Activated naive CD4-positive, alpha-beta T cell treated with anti-CD3 and anti-CD28 coated beads, Interleukin-2, amount 50 U/mL, for 72 hours (primary cell): ENCODE measurements around the gene FCMR. TPM values are rescaled to one million over a fixed set of nuclear protein-coding genes. Genes with fewer than 3 reads are reported as not detected.
A peak's percentile ranks its signal among the peaks of the same experiment; 100 is the strongest.

Experiments
- ATAC-seq, 2 donors: fragments of 150-1000 bp; cut with Tn5 transposase; 2 replicates each; pipeline ENCODE4 v1.10.0; 2021; ENCODE audit warnings: mild to moderate bottlenecking in 2 of 2, moderate library complexity in 2 of 2
- DNase-seq, 2 donors: peaks; one replicate each; pipeline ENCODE4 v3.0.0; 2021 to 2022; ENCODE audit warnings: low spot score in 2 of 2
- H3K27ac Mint-ChIP-seq, 2 donors: one replicate each; pipeline ENCODE4 v1.8.0; 2022; ENCODE audit warnings: mild to moderate bottlenecking in 2 of 2, mixed read lengths in 2 of 2
- H3K36me3 Mint-ChIP-seq, 2 donors: one replicate each; pipeline ENCODE4 v1.8.0; 2022; ENCODE audit warnings: mixed read lengths in 2 of 2
- H3K9me3 Mint-ChIP-seq, 2 donors: one replicate each; pipeline ENCODE4 v1.8.0; 2022; ENCODE audit warnings: mixed read lengths in 2 of 2
- total RNA-seq, 2 donors: library from RNA; stranded (reverse); gene quantifications; one replicate each; pipeline ENCODE4 v1.2.3, GENCODE V29; 2022

The FCMR gene
- total RNA-seq, 2 donors from 2014 or later: 31.4 to 37.3 TPM

DNA sequence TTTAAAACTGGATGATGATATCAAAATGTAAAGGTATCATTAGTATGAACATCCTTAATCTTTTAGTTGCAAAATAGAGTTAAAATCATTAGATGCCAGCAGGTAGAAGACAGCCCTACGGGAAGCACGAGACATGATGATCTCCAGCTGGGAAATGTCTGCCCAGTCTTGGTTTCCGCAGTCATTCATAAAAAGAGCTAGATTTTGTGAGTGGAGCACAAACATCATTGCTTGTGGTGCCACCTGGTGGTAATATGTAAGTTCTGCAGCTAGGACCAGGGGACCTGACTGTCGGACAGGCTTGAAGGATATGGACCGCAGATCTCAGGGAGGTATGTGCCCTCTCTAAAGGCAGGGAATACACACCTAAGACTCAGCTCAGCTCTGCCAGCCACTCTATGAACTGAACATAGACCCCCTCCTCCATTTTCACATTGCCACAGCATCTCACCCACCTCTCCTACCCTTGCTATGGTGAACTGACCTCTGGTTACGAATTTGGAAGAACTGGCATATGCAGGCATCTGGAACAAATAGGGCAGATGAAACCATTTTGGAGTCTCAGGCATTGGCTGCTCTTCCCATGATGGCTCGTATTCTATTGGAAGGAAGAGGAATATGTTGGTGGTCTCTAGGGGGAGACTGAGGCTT is 9.2 kb downstream of the FCMR start:
- DNase-seq (peak in 1 of 2 donors; percentile 71), ATAC-seq (peak; percentile 36 to 52)
- Mint-ChIP-seq H3K36me3 (peaks cover 24 to 28% of the 10 kb centered on the region in 2 donors), H3K27ac (no peak overlapping the region), H3K9me3 (no peaks in the 10 kb centered on the region)

DNA sequence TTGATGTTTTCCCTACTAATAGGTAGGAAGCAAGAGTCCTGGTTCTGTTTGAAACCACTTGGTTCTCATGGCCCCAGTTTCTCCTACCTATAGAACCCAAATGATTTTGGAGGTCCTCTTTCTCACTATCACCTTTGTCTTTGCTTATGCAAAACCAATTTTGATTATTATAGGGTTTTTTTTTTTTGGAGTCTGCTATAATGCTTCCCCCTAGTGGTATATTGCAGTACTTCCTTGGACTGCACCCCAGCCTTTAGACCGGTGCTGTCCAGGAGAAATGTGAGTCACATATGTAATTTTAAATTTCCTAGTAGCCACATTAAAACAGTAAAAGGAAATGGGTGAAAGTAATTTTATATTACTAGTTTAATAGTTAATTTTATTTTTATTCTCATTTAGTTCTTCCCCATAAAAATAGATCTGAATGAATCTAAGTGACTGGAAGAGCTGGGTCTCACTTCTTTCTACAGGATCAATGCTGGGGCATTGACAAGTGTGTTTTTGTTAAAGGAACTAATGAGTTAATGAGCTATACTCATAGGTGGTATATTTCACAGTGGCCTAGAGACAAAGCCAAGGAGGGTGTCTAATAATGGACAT is 10.6 kb downstream of the FCMR start:
- peak; percentile 35 to 43 for ATAC-seq
- Mint-ChIP-seq H3K9me3 (no peaks in the 10 kb centered on the region), H3K27ac (no peak overlapping the region), H3K36me3 (peaks cover 19 to 29% of the 10 kb centered on the region in 2 donors)
- no peak for DNase-seq

DNA sequence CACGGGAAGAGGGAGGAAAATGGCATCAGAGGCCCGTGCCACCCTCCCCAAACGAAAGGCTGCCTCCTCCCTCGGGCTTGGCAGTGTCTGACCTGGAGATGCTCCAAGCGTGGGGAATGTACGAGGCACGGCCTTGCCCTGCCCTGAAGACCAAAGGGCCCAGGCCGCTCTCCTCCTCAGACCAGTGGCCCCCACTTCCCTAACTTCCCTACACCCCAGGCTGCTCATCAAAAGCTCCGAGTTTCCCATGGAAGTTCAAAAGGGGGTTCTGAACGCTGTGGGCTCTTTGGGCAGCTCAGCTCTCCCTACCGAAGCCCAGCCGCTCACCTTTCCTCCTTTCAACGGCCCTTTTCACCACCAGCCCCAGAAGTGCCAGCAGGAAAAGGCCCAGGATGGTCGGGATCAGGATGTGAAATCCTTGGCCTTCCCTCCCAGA is 11.8 kb downstream of the FCMR start:
- no peak overlapping the region for H3K27ac Mint-ChIP-seq
- peaks cover 24 to 27% of the 10 kb centered on the region in 2 donors for H3K36me3 Mint-ChIP-seq
- H3K9me3 Mint-ChIP-seq: peaks cover 0 to 2% of the 10 kb centered on the region in 2 donors
- no peak for ATAC-seq
- no peak for DNase-seq

DNA sequence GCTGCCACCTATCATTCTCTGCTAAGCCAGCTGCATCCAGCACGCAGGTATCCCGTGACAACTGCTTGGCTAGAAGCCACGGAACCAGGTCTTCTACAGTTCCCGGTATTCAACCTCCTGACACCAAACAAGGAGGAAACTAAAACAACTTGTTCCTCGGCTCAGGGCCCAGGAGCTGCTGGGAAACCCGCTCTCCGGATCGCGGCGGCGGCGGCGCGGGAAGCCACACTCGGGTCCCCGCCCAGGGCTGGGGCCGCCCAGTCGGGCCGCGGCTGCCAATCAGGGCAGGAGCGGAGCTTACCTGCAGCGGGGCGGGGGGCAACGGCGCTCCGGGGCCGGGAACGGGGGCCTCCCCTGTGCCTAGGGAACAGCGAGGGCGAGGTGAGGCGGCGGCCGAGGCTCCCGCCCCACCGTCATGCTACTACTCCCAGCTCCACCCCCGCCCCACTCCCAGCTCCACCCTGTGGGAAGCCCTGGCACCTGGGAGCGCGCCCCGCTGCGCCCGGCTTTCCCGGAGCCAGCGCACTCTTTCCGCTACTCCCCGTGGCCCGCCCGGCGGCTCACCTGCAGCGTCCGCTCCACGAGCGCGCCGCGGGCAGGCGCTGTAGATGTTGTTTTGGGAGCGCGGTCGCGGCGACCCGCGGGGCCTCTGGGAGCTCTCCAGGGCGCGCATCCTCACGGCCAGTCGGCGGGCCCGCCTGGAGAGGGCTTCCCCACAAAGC is 12.4 kb downstream of the FCMR start:
- ATAC-seq (peak; percentile 17 to 38), DNase-seq (peak; percentile 47 to 65)
- peaks cover 30 to 33% of the 10 kb centered on the region in 2 donors for H3K36me3 Mint-ChIP-seq
- H3K9me3 Mint-ChIP-seq: peaks cover 0 to 7% of the 10 kb centered on the region in 2 donors
- H3K27ac Mint-ChIP-seq: peak overlapping the region in 1 of 2 donors; percentile 76

DNA sequence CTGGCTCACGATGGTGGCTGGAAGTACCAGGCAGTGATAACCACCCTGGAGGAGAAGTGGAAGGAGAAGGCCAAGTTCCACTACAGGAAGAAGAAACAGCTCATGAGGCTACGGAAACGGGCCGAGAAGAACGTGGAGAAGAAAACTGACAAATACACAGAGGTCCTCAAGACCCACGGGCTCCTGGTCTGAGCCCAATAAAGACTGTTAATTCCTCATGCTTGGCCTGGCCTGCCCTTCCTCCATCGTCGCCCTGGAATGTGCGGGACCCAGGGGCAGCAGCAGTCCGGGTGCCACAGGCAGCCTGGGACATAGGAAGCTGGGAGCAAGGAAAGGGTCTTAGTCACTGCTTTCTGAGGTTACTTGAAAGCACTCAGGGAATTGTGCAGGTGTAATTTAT is 13.7 kb downstream of the FCMR start:
- Mint-ChIP-seq H3K27ac (peak overlapping the region; percentile 6), H3K9me3 (peaks cover 0 to 7% of the 10 kb centered on the region in 2 donors), H3K36me3 (peaks cover 37 to 46% of the 10 kb centered on the region in 2 donors)
- no peak for DNase-seq
- no peak for ATAC-seq

DNA sequence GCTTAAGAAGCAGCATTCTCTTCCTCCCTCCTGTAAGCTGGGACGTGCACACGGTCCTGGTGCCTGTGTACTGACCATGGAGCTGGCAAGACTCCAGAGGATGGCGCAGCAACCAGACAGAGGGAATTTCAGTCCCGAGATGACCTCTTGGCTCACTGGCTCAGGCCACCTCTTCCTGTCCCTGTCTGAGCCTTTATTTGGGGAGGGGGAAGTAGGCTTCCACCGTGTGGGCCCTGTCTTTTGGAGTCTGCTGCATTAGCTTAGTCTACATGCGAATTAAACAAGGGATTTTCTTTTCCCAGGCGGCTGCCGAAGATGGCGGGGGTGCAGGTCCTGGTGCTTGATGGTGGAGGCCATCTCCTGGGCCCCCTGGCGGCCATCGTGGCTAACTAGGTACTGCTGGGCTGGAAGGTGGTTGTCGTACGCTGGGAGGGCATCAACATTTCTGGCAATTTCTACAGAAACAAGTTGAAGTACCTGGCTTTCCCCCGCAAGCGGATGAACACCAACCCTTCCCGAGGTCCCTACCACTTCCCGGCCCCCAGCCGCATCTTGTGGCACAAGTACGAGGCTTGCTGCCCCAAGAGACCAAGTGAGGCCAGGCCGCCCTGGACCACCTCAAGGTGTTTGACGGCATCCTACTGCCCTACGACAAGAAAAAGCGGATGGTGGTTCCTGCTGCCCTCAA is 14.3 kb downstream of the FCMR start:
- ATAC-seq (no peak), DNase-seq (no peak)
- Mint-ChIP-seq H3K36me3 (peaks cover 41 to 52% of the 10 kb centered on the region in 2 donors), H3K9me3 (peaks cover 0 to 7% of the 10 kb centered on the region in 2 donors), H3K27ac (peak overlapping the region in 1 of 2 donors; percentile 6)

DNA sequence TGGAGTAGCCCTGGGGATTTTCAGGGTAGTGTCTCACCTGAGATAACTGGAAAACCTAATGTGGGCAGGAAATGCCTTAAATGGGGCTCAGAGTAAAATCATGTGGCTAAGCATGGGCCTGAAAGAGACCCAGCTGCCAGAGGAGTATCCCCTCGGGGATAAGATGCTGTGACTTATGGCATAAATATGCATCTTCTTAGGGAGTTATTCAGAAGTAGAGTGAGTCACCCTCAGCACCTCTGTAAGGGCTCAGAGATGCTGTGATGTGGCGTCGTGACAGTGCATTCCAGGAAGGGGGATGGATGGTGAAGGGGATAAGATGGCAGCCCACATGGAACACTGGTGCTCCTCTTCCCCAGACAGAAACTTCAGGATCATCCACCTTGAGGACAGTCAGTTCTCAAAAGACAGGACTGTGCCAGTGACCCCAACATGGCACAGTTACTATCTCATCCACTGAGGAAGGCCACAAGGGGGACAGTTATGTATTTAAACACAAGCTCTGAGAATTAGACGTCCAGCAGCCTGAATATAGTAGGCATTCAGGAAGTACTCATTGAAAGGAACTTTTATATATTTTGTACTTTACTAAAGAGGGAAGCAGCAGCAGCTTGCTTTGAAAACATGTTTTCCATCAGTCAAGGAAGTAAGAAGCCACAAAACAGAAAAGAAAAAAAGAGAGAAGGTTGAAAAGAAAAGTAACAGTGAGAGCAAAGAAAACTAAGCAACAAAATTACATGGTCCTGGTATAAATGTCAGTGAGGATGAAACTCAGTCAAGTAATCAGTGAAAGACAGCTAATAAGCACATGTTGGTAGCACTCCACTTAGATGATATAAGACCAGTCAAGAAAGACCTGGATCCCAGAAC is 16.2 kb downstream of the FCMR start:
- ATAC-seq (peak; percentile 93 to 95), DNase-seq (peak; percentile 46 to 69)
- Mint-ChIP-seq H3K36me3 (peaks cover 37 to 58% of the 10 kb centered on the region in 2 donors), H3K9me3 (peaks cover 0 to 7% of the 10 kb centered on the region in 2 donors), H3K27ac (peak overlapping the region; percentile 93 to 98)

DNA sequence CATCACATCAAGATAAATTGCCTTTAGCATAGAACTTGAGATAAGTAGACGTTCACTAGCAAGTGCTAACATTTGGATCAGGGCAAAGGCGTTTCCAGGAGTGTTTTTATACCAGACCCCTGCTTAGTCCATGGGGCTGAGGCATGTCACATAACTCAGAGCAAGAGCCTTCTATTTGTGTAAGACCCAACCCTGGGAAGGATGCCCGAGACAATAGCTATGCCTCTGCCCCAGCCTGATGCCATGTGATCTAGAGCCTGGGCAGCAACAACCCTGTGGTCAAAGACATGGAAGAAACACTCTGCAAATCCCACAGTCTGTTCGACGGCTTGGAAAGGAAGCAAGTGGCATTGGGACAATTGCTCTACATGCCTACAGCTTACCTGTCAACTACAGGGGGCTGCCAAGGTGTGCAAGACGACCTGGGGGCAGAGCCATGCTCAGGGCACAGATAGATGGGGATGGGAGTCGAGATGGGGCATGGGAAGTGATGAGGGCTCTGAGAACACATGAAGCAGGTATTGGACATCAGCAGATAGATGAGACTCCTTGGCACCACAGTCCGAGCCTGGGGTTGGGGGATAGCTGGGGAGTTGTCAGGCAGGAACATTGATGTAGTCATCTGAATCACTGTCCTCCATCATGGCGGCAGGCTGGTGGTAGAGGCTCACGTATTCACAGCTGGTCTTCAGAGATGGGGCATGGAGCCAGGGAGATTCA is 17.2 kb downstream of the FCMR start:
- peak overlapping the region; percentile 93 to 98 for H3K27ac Mint-ChIP-seq
- DNase-seq (no peak), ATAC-seq (no peak)
- peaks cover 0 to 7% of the 10 kb centered on the region in 2 donors for H3K9me3 Mint-ChIP-seq
- peaks cover 37 to 58% of the 10 kb centered on the region in 2 donors for H3K36me3 Mint-ChIP-seq

DNA sequence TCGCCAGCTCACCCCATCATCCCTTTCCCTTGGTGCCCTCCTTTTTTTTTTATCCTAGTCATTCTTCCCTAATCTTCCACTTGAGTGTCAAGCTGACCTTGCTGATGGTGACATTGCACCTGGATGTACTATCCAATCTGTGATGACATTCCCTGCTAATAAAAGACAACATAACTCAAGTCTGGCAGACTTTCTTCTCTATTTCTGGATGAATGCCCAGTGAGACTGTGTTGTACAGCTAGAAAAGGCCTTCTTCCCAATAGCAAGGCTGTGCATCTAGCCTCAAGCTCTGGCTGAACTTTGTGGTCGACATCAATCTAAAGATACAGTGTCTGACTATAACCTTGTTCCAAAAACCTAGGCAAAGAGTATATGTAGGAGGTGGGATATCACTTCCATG is 18.1 kb downstream of the FCMR start:
- H3K36me3 Mint-ChIP-seq: peaks cover 41 to 62% of the 10 kb centered on the region in 2 donors

DNA sequence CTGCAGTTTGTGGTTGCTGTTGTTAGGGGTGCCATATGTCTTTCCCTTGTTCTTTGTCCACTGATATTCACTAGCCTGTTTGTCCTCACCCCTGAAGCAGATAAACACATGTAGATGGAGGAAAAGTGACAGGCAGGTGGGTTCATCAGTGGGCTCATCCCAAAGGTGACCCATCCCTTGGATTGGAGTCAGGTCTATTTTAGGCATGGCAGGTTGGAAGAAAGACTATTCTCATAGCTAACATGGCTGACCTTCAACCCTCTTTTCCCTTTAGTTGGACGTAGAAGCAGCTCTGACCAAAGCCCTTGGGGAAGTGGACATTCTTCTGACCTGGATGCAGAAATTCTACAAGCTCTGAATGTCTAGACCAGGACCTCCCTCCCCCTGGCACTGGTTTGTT is 19.0 kb downstream of the FCMR start:
- ATAC-seq: no peak
- H3K36me3 Mint-ChIP-seq: peaks cover 36 to 58% of the 10 kb centered on the region in 2 donors
- DNase-seq: no peak
- no peak overlapping the region for H3K27ac Mint-ChIP-seq
- H3K9me3 Mint-ChIP-seq: peaks cover 0 to 7% of the 10 kb centered on the region in 2 donors

More for the DNA sequence above, 18.1 kb downstream of the FCMR start:
- Mint-ChIP-seq H3K27ac (no peak overlapping the region), H3K9me3 (peaks cover 0 to 7% of the 10 kb centered on the region in 2 donors)
- no peak for DNase-seq
- ATAC-seq: no peak

DNA sequence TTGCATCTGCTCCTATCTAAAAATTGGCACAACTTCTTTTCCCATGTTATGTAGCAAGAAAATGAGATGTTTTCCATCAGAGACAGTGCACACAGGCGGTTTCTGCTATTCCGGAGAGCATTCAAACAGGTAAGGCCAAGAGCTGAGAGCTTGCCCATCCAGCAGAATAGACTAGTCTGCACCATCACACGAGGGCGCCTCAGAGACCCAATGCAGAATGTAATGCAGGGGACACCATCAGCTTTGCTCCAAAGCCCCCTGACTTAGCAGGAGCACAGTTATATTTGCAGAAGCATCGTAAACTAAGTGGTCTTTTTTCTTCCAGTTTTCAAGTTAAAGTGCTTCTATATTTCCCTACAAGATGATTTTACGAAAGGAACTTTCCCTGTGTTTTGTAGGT is 19.8 kb downstream of the FCMR start:
- peaks cover 39 to 63% of the 10 kb centered on the region in 2 donors for H3K36me3 Mint-ChIP-seq
- H3K9me3 Mint-ChIP-seq: peaks cover 0 to 7% of the 10 kb centered on the region in 2 donors
- DNase-seq (no peak), ATAC-seq (no peak)
- H3K27ac Mint-ChIP-seq: no peak overlapping the region

DNA sequence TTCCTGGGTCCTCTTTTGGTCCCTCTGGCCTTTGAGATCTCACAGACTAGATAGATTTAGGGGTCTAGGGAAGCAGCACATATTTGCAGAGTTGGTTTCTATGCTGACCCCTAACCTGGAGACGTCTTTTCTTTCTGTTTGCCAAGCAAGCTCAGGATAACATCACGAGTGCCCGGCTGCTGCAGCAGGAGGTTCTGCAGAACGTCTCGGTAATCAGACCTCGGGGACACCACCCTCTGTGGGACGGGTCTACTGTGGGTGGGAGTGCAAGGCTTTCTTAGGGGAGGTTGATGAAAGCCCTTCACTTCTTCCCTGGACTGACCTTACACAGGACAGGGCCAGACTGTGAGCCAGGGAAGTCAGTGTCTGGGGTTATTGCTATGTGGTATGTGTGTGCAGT is 21.6 kb downstream of the FCMR start:
- Mint-ChIP-seq H3K9me3 (peaks cover 0 to 7% of the 10 kb centered on the region in 2 donors), H3K36me3 (peaks cover 29 to 55% of the 10 kb centered on the region in 2 donors), H3K27ac (peak overlapping the region in 1 of 2 donors; percentile 40)
- ATAC-seq: no peak
- DNase-seq: no peak

DNA sequence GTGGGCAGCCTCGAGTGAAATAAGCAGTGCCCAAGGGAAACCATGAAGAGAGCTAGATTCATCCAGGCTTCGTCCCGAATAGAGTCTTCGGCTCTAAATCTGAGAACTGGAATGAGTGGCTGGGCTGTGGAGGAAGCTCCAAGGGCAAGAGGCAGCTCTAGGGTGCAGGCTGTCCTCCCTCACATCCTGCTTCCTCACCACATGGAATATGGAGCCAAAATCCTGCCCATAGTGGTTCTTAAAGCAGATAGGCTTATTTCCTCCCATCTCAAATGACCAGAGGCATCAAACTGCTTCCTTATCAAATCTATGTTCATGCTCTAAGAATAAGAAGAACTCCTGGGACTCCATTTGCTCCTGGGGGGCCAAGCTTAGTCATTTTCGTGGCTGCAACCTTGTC is 22.0 kb downstream of the FCMR start:
- DNase-seq (no peak), ATAC-seq (no peak)
- H3K9me3 Mint-ChIP-seq: peaks cover 0 to 3% of the 10 kb centered on the region in 2 donors
- peak overlapping the region in 1 of 2 donors; percentile 40 for H3K27ac Mint-ChIP-seq
- H3K36me3 Mint-ChIP-seq: peaks cover 24 to 51% of the 10 kb centered on the region in 2 donors

DNA sequence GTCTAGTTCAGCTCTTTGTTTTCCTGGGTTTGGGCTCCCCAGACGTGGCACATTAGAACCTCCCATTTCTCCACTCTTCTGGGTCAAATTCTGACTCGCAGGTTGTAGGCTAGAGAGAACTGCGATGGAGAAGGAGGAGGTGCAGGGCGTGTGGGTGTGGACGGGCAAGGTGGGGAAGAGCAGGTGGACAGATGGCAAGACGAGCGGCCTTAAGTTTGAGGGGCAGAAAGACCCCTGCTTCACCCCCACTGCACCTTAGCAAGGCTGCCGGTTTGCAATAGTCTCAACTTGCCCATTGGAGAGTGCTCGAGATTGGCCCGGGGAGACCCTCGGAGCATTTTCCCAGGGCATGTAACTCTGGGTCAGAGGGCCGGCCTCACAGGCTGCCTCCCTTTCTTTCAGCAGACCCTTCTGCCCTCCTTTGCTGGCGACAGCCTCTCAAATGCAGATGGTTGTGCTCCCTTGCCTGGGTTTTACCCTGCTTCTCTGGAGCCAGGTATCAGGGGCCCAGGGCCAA is 22.8 kb downstream of the FCMR start:
- DNase-seq (no peak), ATAC-seq (no peak)
- H3K27ac Mint-ChIP-seq: peak overlapping the region; percentile 86 to 89
- H3K36me3 Mint-ChIP-seq: peaks cover 19 to 43% of the 10 kb centered on the region in 2 donors
- no peaks in the 10 kb centered on the region for H3K9me3 Mint-ChIP-seq
